BJ (cell line): Measurements from ENCODE around the gene PDCD7. TPM values are rescaled to one million over a fixed set of nuclear protein-coding genes. Genes with fewer than 3 reads are reported as not detected.

Source experiments
- CTCF ChIA-PET: fragments of 350-600 bp; formaldehyde crosslinking; extraction: SDS; loops from one replicate; lab custom pipeline; 2021; ENCODE audit warnings: antibody characterized with exemption, inconsistent platforms; lab: Yijun Ruan, JAX
- POLR2A ChIA-PET: fragments of 300-600 bp; sonication (Branson Sonifier 250); formaldehyde crosslinking; extraction: SDS; loops from one replicate; lab custom pipeline; 2021; ENCODE audit warnings: antibody characterized with exemption; lab: Charles Lee
- DNase-seq: peaks from one replicate; pipeline ENCODE4 v3.0.0-alpha.2; 2011; ENCODE audit warnings: low read depth
- H3K27me3 ChIP-seq: 2 replicates; pipeline ENCODE4 v1.6.0; 2011; ENCODE audit warnings: low read length; ENCODE audit not compliant: control insufficient read depth, insufficient read depth
- H3K36me3 ChIP-seq: 2 replicates; pipeline ENCODE4 v1.5.1; 2011; ENCODE audit warnings: low read length; ENCODE audit not compliant: control insufficient read depth, insufficient read depth
- H3K4me3 ChIP-seq: 2 replicates; pipeline ENCODE4 v1.5.1; 2011; ENCODE audit warnings: low read depth, mild to moderate bottlenecking, control low read depth, low read length
- CTCF ChIP-seq: IDR thresholded peaks from 2 replicates; pipeline ENCODE4 v1.5.1; 2011; ENCODE audit warnings: low read depth, mild to moderate bottlenecking, control low read depth, inconsistent platforms, low read length, moderate library complexity; ENCODE audit not compliant: insufficient read depth
- polyA plus RNA-seq: library from polyadenylated mRNA; depleted of rRNA; stranded (reverse); fragments of >200 nt; gene quantifications from 2 replicates; pipeline ENCODE4 v1.2.3, GENCODE V29; 2011

Gene PDCD7
- polyA plus RNA-seq, 1 experiment = 12.0 TPM

- H3K4me3 ChIP-seq = peak overlapping the region; percentile 62
- H3K36me3 ChIP-seq = peaks cover 10% of the 10 kb centered on the region
- DNase-seq = no peak
- H3K27me3 ChIP-seq = no peaks in the 10 kb centered on the region
- ChIA-PET CTCF (no interaction called here), POLR2A (no interaction called here)
- TF ChIP-seq CTCF = no peak
These were observed 595 bp downstream of the PDCD7 start for GRCh38 chr15:65132878-65133547.

GRCh38 chr15:65130941-65131340, 2.7 kb downstream of the PDCD7 start:
- H3K27me3 ChIP-seq = no peaks in the 10 kb centered on the region
- ChIA-PET POLR2A (interaction anchor here (0.5 kb wide), 1 partner anchor 174 kb away, joined by 5 read pairs; no protein-coding TSS in a partner anchor), CTCF (interaction anchor here (0.9 to 1.2 kb wide), 2 partner anchors 10 to 30 kb away, joined by 3 read pairs; no protein-coding TSS in a partner anchor)
- H3K4me3 ChIP-seq = no peak overlapping the region
- H3K36me3 ChIP-seq = peaks cover 16% of the 10 kb centered on the region
- no peak for DNase-seq
- no peak for TF ChIP-seq CTCF

GRCh38 chr15:65115542-65115941, 18.1 kb downstream of the PDCD7 start:
- Histone ChIP-seq H3K36me3 (peaks cover 10% of the 10 kb centered on the region), H3K4me3 (no peak overlapping the region), H3K27me3 (no peaks in the 10 kb centered on the region)
- ChIA-PET CTCF (interaction anchor here (1.7 to 2.8 kb wide), 2 partner anchors 15 to 37 kb away, joined by 3 to 14 read pairs; no protein-coding TSS in a partner anchor), POLR2A (interaction anchor here (0.6 kb wide), 1 partner anchor 152 kb away, joined by 3 read pairs; no protein-coding TSS in a partner anchor)
- no peak for TF ChIP-seq CTCF
- no peak for DNase-seq

GRCh38 chr15:65115086-65115485, 18.5 kb downstream of the PDCD7 start, which contains the start of gene UBAP1L:
UBAP1L (minus strand) TSS chr15:65115200; CDS start chr15:65106215, 8,985 bp downstream.
- no peak for DNase-seq
- H3K36me3 ChIP-seq = peaks cover 10% of the 10 kb centered on the region
- POLR2A ChIA-PET = no interaction called here
- CTCF ChIA-PET = interaction anchor here (0.6 to 2.8 kb wide), 3 partner anchors 14 to 642 kb away, joined by 3 to 14 read pairs (median 3); no protein-coding TSS in a partner anchor
- no peaks in the 10 kb centered on the region for H3K27me3 ChIP-seq
- H3K4me3 ChIP-seq = no peak within 1 kb of the TSS
- no peak for TF ChIP-seq CTCF

- TF ChIP-seq CTCF = no peak
- CTCF ChIA-PET = interaction anchor here (1.3 to 3.4 kb wide), 2 partner anchors 10 kb away, joined by 3 to 18 read pairs; no protein-coding TSS in a partner anchor
- Histone ChIP-seq H3K27me3 (no peaks in the 10 kb centered on the region), H3K4me3 (no peak overlapping the region), H3K36me3 (peaks cover 5% of the 10 kb centered on the region)
- DNase-seq = no peak
- POLR2A ChIA-PET = no interaction called here
These were observed 22.8 kb downstream of the PDCD7 start for GRCh38 chr15:65110676-65111292.
